HEK293 (cell line): Measurements from ENCODE around the gene KLHL21.

Source experiments
- HOXA7 ChIP-seq: sonication (generic); formaldehyde crosslinking; IDR thresholded peaks from 2 replicates; pipeline ENCODE4 v1.8.1; 2022; ENCODE audit warnings: missing genetic modification reagents, borderline replicate concordance
- TCF7L2 ChIP-seq: IDR thresholded peaks from 2 replicates; pipeline ENCODE4 v1.6.1; 2011; ENCODE audit warnings: low read depth, mild to moderate bottlenecking, inconsistent platforms, low read length, moderate library complexity, borderline replicate concordance
- ZNF23 ChIP-seq: fragments of 450-650 bp; formaldehyde crosslinking; IDR thresholded peaks from 2 replicates; pipeline ENCODE4 v1.5.1; 2016; ENCODE audit warnings: missing biosample characterization, missing genetic modification characterization, borderline replicate concordance
- ZNF24 ChIP-seq: fragments of 450-650 bp; formaldehyde crosslinking; IDR thresholded peaks from 2 replicates; pipeline ENCODE4 v1.5.1; 2016; ENCODE audit warnings: missing biosample characterization, missing genetic modification characterization
- ZNF324 ChIP-seq: fragments of 450-650 bp; formaldehyde crosslinking; IDR thresholded peaks from 2 replicates; pipeline ENCODE4 v1.5.1; 2016; ENCODE audit warnings: missing biosample characterization, missing genetic modification characterization
- ZNF37A ChIP-seq: fragments of 450-650 bp; IDR thresholded peaks from 2 replicates; pipeline ENCODE4 v1.5.1; 2018; ENCODE audit warnings: missing biosample characterization, missing genetic modification characterization
- ZNF629 ChIP-seq: fragments of 450-650 bp; formaldehyde crosslinking; IDR thresholded peaks from 2 replicates; pipeline ENCODE4 v1.5.1; 2017; ENCODE audit warnings: missing biosample characterization, missing genetic modification characterization
- ZNF654 ChIP-seq: fragments of 450-650 bp; formaldehyde crosslinking; IDR thresholded peaks from 2 replicates; pipeline ENCODE4 v1.5.1; 2016; ENCODE audit warnings: low read depth, missing biosample characterization, missing genetic modification characterization
- TF ChIP-seq, protein P1 (sequence below): fragments of 450-650 bp; formaldehyde crosslinking; IDR thresholded peaks from 2 replicates; pipeline ENCODE4 v1.5.1; 2016; ENCODE audit warnings: missing biosample characterization, missing genetic modification characterization
- TF ChIP-seq, protein P2 (sequence below): fragments of 450-650 bp; formaldehyde crosslinking; IDR thresholded peaks from 2 replicates; pipeline ENCODE4 v1.5.1; 2016; ENCODE audit warnings: missing biosample characterization, missing genetic modification characterization

DNA sequence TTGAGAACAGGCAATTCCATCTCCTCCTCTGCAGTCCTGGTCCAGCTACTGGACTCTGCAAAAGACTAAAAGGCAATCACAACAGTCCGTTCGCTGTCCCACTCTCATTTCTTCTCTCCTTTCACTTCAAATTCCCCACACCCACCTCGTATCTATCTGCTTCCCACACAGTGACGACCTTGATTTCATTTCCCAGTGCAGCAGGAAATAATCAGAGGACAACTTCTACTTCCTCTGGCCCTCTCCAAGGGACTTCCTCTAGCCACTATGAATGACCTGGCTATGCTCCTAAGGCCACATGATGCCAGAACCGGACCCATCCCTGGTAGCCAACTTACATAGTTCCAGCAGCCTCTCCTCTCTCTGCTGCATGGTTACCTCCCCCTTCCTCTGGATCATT lies 56.3 kb downstream of the KLHL21 start:
- TF ChIP-seq ZNF324 (tag by site-specific recombination), result no peak
- TF ChIP-seq TCF7L2, result no peak
- no peak for TF ChIP-seq ZNF654 (tag by site-specific recombination)
- TF ChIP-seq ZNF24 (tag by site-specific recombination), result no peak
- TF ChIP-seq, protein P1, sequence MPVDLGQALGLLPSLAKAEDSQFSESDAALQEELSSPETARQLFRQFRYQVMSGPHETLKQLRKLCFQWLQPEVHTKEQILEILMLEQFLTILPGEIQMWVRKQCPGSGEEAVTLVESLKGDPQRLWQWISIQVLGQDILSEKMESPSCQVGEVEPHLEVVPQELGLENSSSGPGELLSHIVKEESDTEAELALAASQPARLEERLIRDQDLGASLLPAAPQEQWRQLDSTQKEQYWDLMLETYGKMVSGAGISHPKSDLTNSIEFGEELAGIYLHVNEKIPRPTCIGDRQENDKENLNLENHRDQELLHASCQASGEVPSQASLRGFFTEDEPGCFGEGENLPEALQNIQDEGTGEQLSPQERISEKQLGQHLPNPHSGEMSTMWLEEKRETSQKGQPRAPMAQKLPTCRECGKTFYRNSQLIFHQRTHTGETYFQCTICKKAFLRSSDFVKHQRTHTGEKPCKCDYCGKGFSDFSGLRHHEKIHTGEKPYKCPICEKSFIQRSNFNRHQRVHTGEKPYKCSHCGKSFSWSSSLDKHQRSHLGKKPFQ (tag by site-specific recombination), result no peak
- TF ChIP-seq, protein P2, sequence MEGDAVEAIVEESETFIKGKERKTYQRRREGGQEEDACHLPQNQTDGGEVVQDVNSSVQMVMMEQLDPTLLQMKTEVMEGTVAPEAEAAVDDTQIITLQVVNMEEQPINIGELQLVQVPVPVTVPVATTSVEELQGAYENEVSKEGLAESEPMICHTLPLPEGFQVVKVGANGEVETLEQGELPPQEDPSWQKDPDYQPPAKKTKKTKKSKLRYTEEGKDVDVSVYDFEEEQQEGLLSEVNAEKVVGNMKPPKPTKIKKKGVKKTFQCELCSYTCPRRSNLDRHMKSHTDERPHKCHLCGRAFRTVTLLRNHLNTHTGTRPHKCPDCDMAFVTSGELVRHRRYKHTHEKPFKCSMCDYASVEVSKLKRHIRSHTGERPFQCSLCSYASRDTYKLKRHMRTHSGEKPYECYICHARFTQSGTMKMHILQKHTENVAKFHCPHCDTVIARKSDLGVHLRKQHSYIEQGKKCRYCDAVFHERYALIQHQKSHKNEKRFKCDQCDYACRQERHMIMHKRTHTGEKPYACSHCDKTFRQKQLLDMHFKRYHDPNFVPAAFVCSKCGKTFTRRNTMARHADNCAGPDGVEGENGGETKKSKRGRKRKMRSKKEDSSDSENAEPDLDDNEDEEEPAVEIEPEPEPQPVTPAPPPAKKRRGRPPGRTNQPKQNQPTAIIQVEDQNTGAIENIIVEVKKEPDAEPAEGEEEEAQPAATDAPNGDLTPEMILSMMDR, result no peak
- TF ChIP-seq HOXA7 (CRISPR knock-in tag), result no peak
- TF ChIP-seq ZNF629 (tag by site-specific recombination), result no peak
- no peak for TF ChIP-seq ZNF37A (tag by site-specific recombination)
- TF ChIP-seq ZNF23 (tag by site-specific recombination), result no peak
